ENCODE results near the gene CMSS1.

- no peak for TF ChIP-seq ZNF513 (CRISPR knock-in tag; conservative IDR thresholded peaks at IDR 0.05)
- no peak for TF ChIP-seq CTCF (CRISPR knock-in tag; IDR thresholded peaks at IDR 0.05)
- TF ChIP-seq MAX (IDR thresholded peaks at IDR 0.05), result no peak
- no peak for TF ChIP-seq NPAS2 (CRISPR knock-in tag; IDR thresholded peaks at IDR 0.05; ENCODE audit: borderline replicate concordance)
- no peak for TF ChIP-seq POLR2A (IDR thresholded peaks at IDR 0.05; ENCODE audit: insufficient read depth in 1 of 2, low read depth in 2 of 2, low read length in 2 of 2)
- no peak for TF ChIP-seq ATF7 (IDR thresholded peaks at IDR 0.05)
- TF ChIP-seq ATF7 (CRISPR knock-in tag; IDR thresholded peaks at IDR 0.05), result no peak
- no peak for TF ChIP-seq MAFG (CRISPR knock-in tag; IDR thresholded peaks at IDR 0.05)
- no peak for TF ChIP-seq PATZ1 (CRISPR knock-in tag; IDR thresholded peaks at IDR 0.05)
- TF ChIP-seq ZNF274 (CRISPR knock-in tag; IDR thresholded peaks at IDR 0.05), result no peak
These were observed 189.1 kb downstream of the CMSS1 start for GRCh38 chr3:100006570-100007271.

Data from HepG2 (cell line).